ENCODE results near the gene CFB.

DNA sequence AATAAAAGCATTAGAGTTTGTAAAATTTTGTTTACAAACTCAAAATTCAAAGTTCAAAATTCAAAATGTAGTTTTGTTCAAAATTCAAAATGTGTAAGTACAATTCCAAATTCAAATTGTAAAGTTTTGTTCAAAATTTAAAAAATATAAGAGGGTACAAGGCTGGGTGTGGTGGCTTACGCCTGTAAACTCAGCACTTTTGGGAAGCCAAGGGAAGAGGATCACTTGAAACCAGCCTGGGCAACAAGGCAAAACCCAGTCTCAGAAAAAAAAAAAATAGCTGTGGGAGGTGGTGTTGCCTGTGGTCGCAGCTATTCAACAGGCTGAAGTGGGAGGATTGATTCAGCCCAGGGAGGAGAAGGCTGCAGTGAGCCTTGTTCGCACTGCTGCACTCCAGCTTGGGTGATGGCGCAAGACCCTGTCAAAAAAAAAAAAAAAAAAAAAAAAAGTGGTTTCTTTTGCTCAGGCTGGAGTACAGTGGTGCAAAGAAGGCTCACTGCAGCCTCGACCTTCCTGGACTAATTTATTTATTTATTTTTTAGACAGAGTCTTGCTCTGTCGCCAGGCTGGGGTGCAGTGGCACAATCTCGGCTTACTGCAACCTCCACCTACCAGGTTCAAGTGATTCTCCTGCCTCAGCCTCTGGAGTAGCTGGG, 38.6 kb upstream of the CFB start:
- TF ChIP-seq, protein P1, sequence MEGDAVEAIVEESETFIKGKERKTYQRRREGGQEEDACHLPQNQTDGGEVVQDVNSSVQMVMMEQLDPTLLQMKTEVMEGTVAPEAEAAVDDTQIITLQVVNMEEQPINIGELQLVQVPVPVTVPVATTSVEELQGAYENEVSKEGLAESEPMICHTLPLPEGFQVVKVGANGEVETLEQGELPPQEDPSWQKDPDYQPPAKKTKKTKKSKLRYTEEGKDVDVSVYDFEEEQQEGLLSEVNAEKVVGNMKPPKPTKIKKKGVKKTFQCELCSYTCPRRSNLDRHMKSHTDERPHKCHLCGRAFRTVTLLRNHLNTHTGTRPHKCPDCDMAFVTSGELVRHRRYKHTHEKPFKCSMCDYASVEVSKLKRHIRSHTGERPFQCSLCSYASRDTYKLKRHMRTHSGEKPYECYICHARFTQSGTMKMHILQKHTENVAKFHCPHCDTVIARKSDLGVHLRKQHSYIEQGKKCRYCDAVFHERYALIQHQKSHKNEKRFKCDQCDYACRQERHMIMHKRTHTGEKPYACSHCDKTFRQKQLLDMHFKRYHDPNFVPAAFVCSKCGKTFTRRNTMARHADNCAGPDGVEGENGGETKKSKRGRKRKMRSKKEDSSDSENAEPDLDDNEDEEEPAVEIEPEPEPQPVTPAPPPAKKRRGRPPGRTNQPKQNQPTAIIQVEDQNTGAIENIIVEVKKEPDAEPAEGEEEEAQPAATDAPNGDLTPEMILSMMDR (IDR thresholded peaks at IDR 0.05): no peak
- no peak for TF ChIP-seq POLR2A (IDR thresholded peaks at IDR 0.05)
